GM18511 (cell line): ENCODE measurements around the gene ATG9B.
"Not testable (repeated sequence)": the region's sequence is repeated elsewhere in the genome, so short reads cannot be mapped to it uniquely, and the experiment has no call there.

Source experiments
- ATAC-seq: cut with Tn5 transposase; IDR thresholded peaks from one replicate; pipeline ENCODE4 v1.9.1; 2021; ENCODE audit warnings: mild to moderate bottlenecking, moderate library complexity; ENCODE audit not compliant: unreplicated experiment

Gene ATG9B

GRCh38 chr7:151039850-151040548 lies 15.7 kb upstream of the ATG9B start:
- ATAC-seq: peak; percentile 10

GRCh38 chr7:151038951-151039849 lies 14.9 kb upstream of the ATG9B start:
- ATAC-seq: peak; percentile 75

- no peak for ATAC-seq
Measured at GRCh38 chr7:151035902-151036301, 11.6 kb upstream of the ATG9B start.

- ATAC-seq: no peak
Measured at GRCh38 chr7:151035026-151035717, 10.9 kb upstream of the ATG9B start.

- no peak for ATAC-seq
Measured at GRCh38 chr7:151034312-151035025, 10.2 kb upstream of the ATG9B start.

GRCh38 chr7:151033864-151034249 lies 9.6 kb upstream of the ATG9B start:
- no peak for ATAC-seq

- ATAC-seq: no peak
Measured at GRCh38 chr7:151032936-151033863, 8.9 kb upstream of the ATG9B start.

- ATAC-seq: no peak
Measured at GRCh38 chr7:151031011-151031410, 6.7 kb upstream of the ATG9B start.

GRCh38 chr7:151028948-151029501 lies 4.7 kb upstream of the ATG9B start:
- ATAC-seq: no peak

- ATAC-seq: peak; percentile 97
Measured at GRCh38 chr7:151028131-151028947, 4.0 kb upstream of the ATG9B start, which contains the start of gene ABCB8. TSS of gene ABCB8 (plus strand) at chr7:151028450. CDS start at chr7:151028516, 66 bp downstream.

GRCh38 chr7:151027728-151028130 lies 3.4 kb upstream of the ATG9B start:
- peak; percentile 11 for ATAC-seq

- ATAC-seq: not testable (repeated sequence)
Measured at GRCh38 chr7:151026771-151027727, 2.8 kb upstream of the ATG9B start.

GRCh38 chr7:151025924-151026671 lies 1.8 kb upstream of the ATG9B start:
- no peak for ATAC-seq

GRCh38 chr7:151023232-151023631 lies 1.1 kb downstream of the ATG9B start:
- ATAC-seq: no peak

GRCh38 chr7:151020231-151020630 lies 4.1 kb downstream of the ATG9B start:
- ATAC-seq: no peak

GRCh38 chr7:151019130-151019447 lies 5.2 kb downstream of the ATG9B start:
- ATAC-seq: no peak
